WTC11 (cell line): ENCODE measurements around the gene RIPOR2. TPM values are rescaled to one million over a fixed set of nuclear protein-coding genes. Genes with fewer than 3 reads are reported as not detected.

ENCODE experiments used
- ATAC-seq: fragments of 200-7000 bp; cut with Tn5 transposase; 2 replicates; pipeline ENCODE4 v1.10.0; 2021; ENCODE audit warnings: mild to moderate bottlenecking, moderate library complexity
- CTCF ChIA-PET: fragments of 300-600 bp; sonication (Branson Sonifier 250); formaldehyde crosslinking; loops from one replicate; lab custom pipeline; 2021; ENCODE audit warnings: antibody characterized with exemption; lab: Charles Lee
- POLR2A ChIA-PET: fragments of 350-600 bp; sonication (Branson Sonifier 250); formaldehyde crosslinking; loops from one replicate; lab custom pipeline; 2021; ENCODE audit warnings: antibody characterized with exemption; lab: Charles Lee
- DNase-seq: peaks from one replicate; pipeline ENCODE4 v3.0.0; 2021; ENCODE audit warnings: low spot score
- H3K27ac Mint-ChIP-seq: 2 replicates; pipeline ENCODE4 v1.8.0; 2021; ENCODE audit warnings: mixed read lengths
- H3K27me3 Mint-ChIP-seq: 2 replicates; pipeline ENCODE4 v1.8.0; 2021; ENCODE audit warnings: low read depth, mild to moderate bottlenecking, moderate library complexity, mixed read lengths
- H3K36me3 Mint-ChIP-seq: 2 replicates; pipeline ENCODE4 v1.8.0; 2021; ENCODE audit warnings: mixed read lengths
- H3K4me1 Mint-ChIP-seq: 2 replicates; pipeline ENCODE4 v1.8.0; 2022; ENCODE audit warnings: mixed read lengths
- H3K4me3 Mint-ChIP-seq: 2 replicates; pipeline ENCODE4 v1.8.0; 2021; ENCODE audit warnings: mild to moderate bottlenecking, moderate library complexity, mixed read lengths
- H3K9me3 Mint-ChIP-seq: 2 replicates; pipeline ENCODE4 v1.8.0; 2021; ENCODE audit warnings: mixed read lengths
- ATF2 ChIP-seq: sonication (generic); formaldehyde crosslinking; IDR thresholded peaks from 2 replicates; pipeline ENCODE4 v1.8.1; 2022; ENCODE audit warnings: low read depth, missing genetic modification reagents, borderline replicate concordance
- ETV6 ChIP-seq: sonication (generic); formaldehyde crosslinking; IDR thresholded peaks from 2 replicates; pipeline ENCODE4 v1.8.1; 2022; ENCODE audit warnings: mild to moderate bottlenecking, missing genetic modification reagents
- FOXK1 ChIP-seq: sonication (generic); formaldehyde crosslinking; IDR thresholded peaks from 2 replicates; pipeline ENCODE4 v1.8.0; 2022; ENCODE audit warnings: mild to moderate bottlenecking, moderate library complexity, missing genetic modification reagents
- FOXP1 ChIP-seq: sonication (generic); formaldehyde crosslinking; IDR thresholded peaks from 2 replicates; pipeline ENCODE4 v1.8.0; 2022; ENCODE audit warnings: missing genetic modification reagents, mild to moderate bottlenecking, moderate library complexity, borderline replicate concordance
- NFATC4 ChIP-seq: fragments of 250-450 bp; sonication (Bioruptor Pico); IDR thresholded peaks from 2 replicates; pipeline ENCODE4 v1.9.0; 2021; ENCODE audit warnings: mild to moderate bottlenecking
- NFE2L1 ChIP-seq: sonication (generic); formaldehyde crosslinking; IDR thresholded peaks from 2 replicates; pipeline ENCODE4 v1.8.1; 2023; ENCODE audit warnings: missing genetic modification reagents
- SMAD4 ChIP-seq: sonication (generic); formaldehyde crosslinking; IDR thresholded peaks from 2 replicates; pipeline ENCODE4 v1.8.0; 2022; ENCODE audit warnings: mild to moderate bottlenecking, missing genetic modification reagents
- TEAD1 ChIP-seq: sonication (generic); formaldehyde crosslinking; IDR thresholded peaks from 2 replicates; pipeline ENCODE4 v1.8.0; 2022; ENCODE audit warnings: mild to moderate bottlenecking, missing genetic modification reagents
- ZBTB21 ChIP-seq: sonication (generic); formaldehyde crosslinking; IDR thresholded peaks from 2 replicates; pipeline ENCODE4 v1.8.1; 2023; ENCODE audit warnings: mild to moderate bottlenecking, missing genetic modification reagents, borderline replicate concordance
- ZBTB43 ChIP-seq: sonication (generic); formaldehyde crosslinking; IDR thresholded peaks from 2 replicates; pipeline ENCODE4 v1.8.1; 2023; ENCODE audit warnings: mild to moderate bottlenecking, missing genetic modification reagents
- ZNF281 ChIP-seq: sonication (generic); formaldehyde crosslinking; IDR thresholded peaks from 2 replicates; pipeline ENCODE4 v1.8.0; 2023; ENCODE audit warnings: mild to moderate bottlenecking, missing genetic modification reagents
- ZNF423 ChIP-seq: fragments of 250-450 bp; sonication (Bioruptor Pico); IDR thresholded peaks from 2 replicates; pipeline ENCODE4 v2.1.2; 2022; ENCODE audit warnings: mild to moderate bottlenecking, moderate library complexity
- ZNF425 ChIP-seq: fragments of 250-450 bp; sonication (Bioruptor Pico); conservative IDR thresholded peaks from 2 replicates; pipeline ENCODE4 v1.9.0; 2021; ENCODE audit warnings: mild to moderate bottlenecking
- ZNF671 ChIP-seq: fragments of 250-450 bp; sonication (Bioruptor Pico); IDR thresholded peaks from 2 replicates; pipeline ENCODE4 v1.8.0; 2021; ENCODE audit warnings: mild to moderate bottlenecking
- total RNA-seq: library from RNA; stranded (reverse); gene quantifications from 3 replicates; pipeline ENCODE4 v1.2.3, GENCODE V29; 2021

Gene RIPOR2
- total RNA-seq, 1 experiment from 2014 or later: 13.5 TPM

GRCh38 chr6:24882295-24882694, 53.5 kb downstream of the RIPOR2 start:
- ChIA-PET CTCF (interaction anchor here (0.9 to 2.0 kb wide), 8 partner anchors 10 to 136 kb away, joined by 3 to 9 read pairs (median 5); no protein-coding TSS in a partner anchor), POLR2A (no interaction called here)
- TF ChIP-seq ZNF281 (CRISPR knock-in tag) (no peak), ZNF425 (no peak)
- Mint-ChIP-seq H3K4me1 (peaks cover 58% of the 10 kb centered on the region), H3K27me3 (no peaks in the 10 kb centered on the region), H3K27ac (no peak overlapping the region), H3K36me3 (no peaks in the 10 kb centered on the region), H3K4me3 (no peak overlapping the region), H3K9me3 (no peaks in the 10 kb centered on the region)
- no peak for ATAC-seq
- DNase-seq: no peak

GRCh38 chr6:24881376-24881775, 54.4 kb downstream of the RIPOR2 start:
- DNase-seq (no peak), ATAC-seq (no peak)
- Mint-ChIP-seq H3K9me3 (no peaks in the 10 kb centered on the region), H3K36me3 (no peaks in the 10 kb centered on the region), H3K27me3 (no peaks in the 10 kb centered on the region), H3K4me1 (peaks cover 58% of the 10 kb centered on the region), H3K4me3 (no peak overlapping the region), H3K27ac (peak overlapping the region; percentile 34; the same call in 1 of the 2 replicates)
- ChIA-PET POLR2A (interaction anchor here (0.6 to 0.7 kb wide), 2 partner anchors 27 to 414 kb away, joined by 3 to 4 read pairs; no protein-coding TSS in a partner anchor), CTCF (interaction anchor here (0.9 to 1.7 kb wide), 7 partner anchors 10 to 137 kb away, joined by 3 to 7 read pairs (median 5); no protein-coding TSS in a partner anchor)
- TF ChIP-seq ZBTB21 (CRISPR knock-in tag): no peak
- no peak for TF ChIP-seq SMAD4 (CRISPR knock-in tag)
- no peak for TF ChIP-seq NFE2L1 (CRISPR knock-in tag)
- TF ChIP-seq ZNF671: no peak
- TF ChIP-seq ZNF425: no peak
- TF ChIP-seq ETV6: no peak

- Mint-ChIP-seq H3K9me3 (no peaks in the 10 kb centered on the region), H3K27me3 (no peaks in the 10 kb centered on the region), H3K4me1 (peaks cover 59% of the 10 kb centered on the region), H3K36me3 (no peaks in the 10 kb centered on the region), H3K4me3 (no peak overlapping the region), H3K27ac (no peak overlapping the region; the same call in 1 of the 2 replicates)
- DNase-seq: no peak
- ChIA-PET POLR2A (no interaction called here), CTCF (interaction anchor here (1.2 to 1.7 kb wide), 4 partner anchors 11 to 138 kb away, joined by 4 to 5 read pairs (median 5); no protein-coding TSS in a partner anchor)
- ATAC-seq: no peak
- TF ChIP-seq ZBTB43 (CRISPR knock-in tag) (no peak), ZNF425 (no peak), ZNF281 (CRISPR knock-in tag) (no peak), ETV6 (no peak), NFE2L1 (CRISPR knock-in tag) (no peak), NFATC4 (CRISPR knock-in tag) (no peak), FOXP1 (CRISPR knock-in tag) (no peak), ATF2 (CRISPR knock-in tag) (no peak), TEAD1 (CRISPR knock-in tag) (no peak), ZNF423 (CRISPR knock-in tag) (no peak), FOXK1 (CRISPR knock-in tag) (no peak)
Observed at GRCh38 chr6:24880451-24880850, 55.3 kb downstream of the RIPOR2 start.
